Ishikawa (cell line): ENCODE data around the gene WDR70.

ENCODE experiments used
- CEBPB ChIP-seq: IDR thresholded peaks from 2 replicates; pipeline ENCODE4 v1.6.1; 2012
- CREB1 ChIP-seq: IDR thresholded peaks from 2 replicates; pipeline ENCODE4 v1.6.1; 2012; ENCODE audit warnings: low read depth
- EGR1 ChIP-seq: IDR thresholded peaks from 2 replicates; pipeline ENCODE4 v1.6.1; 2012
- EP300 ChIP-seq: IDR thresholded peaks from 2 replicates; pipeline ENCODE4 v1.6.1; 2012; ENCODE audit warnings: borderline replicate concordance
- FOXM1 ChIP-seq: IDR thresholded peaks from 2 replicates; pipeline ENCODE4 v1.6.1; 2012; ENCODE audit warnings: low read depth, borderline replicate concordance
- MAX ChIP-seq: IDR thresholded peaks from 2 replicates; pipeline ENCODE4 v1.6.1; 2012
- NFIC ChIP-seq: IDR thresholded peaks from 2 replicates; pipeline ENCODE4 v1.6.1; 2012
- RAD21 ChIP-seq: IDR thresholded peaks from 2 replicates; pipeline ENCODE4 v1.6.1; 2012; ENCODE audit warnings: low read depth
- REST ChIP-seq: IDR thresholded peaks from 2 replicates; pipeline ENCODE4 v1.6.1; 2012; ENCODE audit warnings: low read depth, mild to moderate bottlenecking
- TAF1 ChIP-seq: IDR thresholded peaks from 2 replicates; pipeline ENCODE4 v1.6.1; 2012; ENCODE audit warnings: low read depth, mild to moderate bottlenecking
- TCF12 ChIP-seq: IDR thresholded peaks from 2 replicates; pipeline ENCODE4 v1.6.1; 2012; ENCODE audit warnings: low read depth
- TEAD4 ChIP-seq: IDR thresholded peaks from 2 replicates; pipeline ENCODE4 v1.6.1; 2012
- USF1 ChIP-seq: IDR thresholded peaks from 2 replicates; pipeline ENCODE4 v1.6.1; 2012
- YY1 ChIP-seq: IDR thresholded peaks from 2 replicates; pipeline ENCODE4 v1.6.1; 2012; ENCODE audit warnings: low read depth
- ZBTB7A ChIP-seq: IDR thresholded peaks from 2 replicates; pipeline ENCODE4 v1.6.1; 2012; ENCODE audit warnings: low read depth

The WDR70 gene

GRCh38 chr5:37776826-37777225 is 397.7 kb downstream of the WDR70 start:
- TF ChIP-seq CREB1 = no peak
- TF ChIP-seq REST = no peak
- TF ChIP-seq CEBPB = no peak
- no peak for TF ChIP-seq MAX
- no peak for TF ChIP-seq RAD21
- no peak for TF ChIP-seq NFIC
- TF ChIP-seq TCF12 = no peak
- no peak for TF ChIP-seq EP300
- TF ChIP-seq TAF1 = no peak
- TF ChIP-seq USF1 = no peak
- TF ChIP-seq TEAD4 = no peak
- no peak for TF ChIP-seq FOXM1
- TF ChIP-seq YY1 = no peak
- no peak for TF ChIP-seq EGR1
- TF ChIP-seq ZBTB7A = no peak

GRCh38 chr5:37777432-37778130 is 398.5 kb downstream of the WDR70 start:
- TF ChIP-seq TAF1 = no peak
- no peak for TF ChIP-seq REST
- TF ChIP-seq CEBPB = no peak
- no peak for TF ChIP-seq EGR1
- TF ChIP-seq FOXM1 = no peak
- TF ChIP-seq ZBTB7A = no peak
- TF ChIP-seq CREB1 = no peak
- no peak for TF ChIP-seq MAX
- no peak for TF ChIP-seq YY1

- no peak for TF ChIP-seq REST
- no peak for TF ChIP-seq EGR1
- no peak for TF ChIP-seq TCF12
- TF ChIP-seq CEBPB = no peak
- TF ChIP-seq TAF1 = no peak
- no peak for TF ChIP-seq USF1
- TF ChIP-seq EP300 = no peak
- TF ChIP-seq ZBTB7A = no peak
- TF ChIP-seq TEAD4 = no peak
- no peak for TF ChIP-seq NFIC
- TF ChIP-seq RAD21 = no peak
- no peak for TF ChIP-seq FOXM1
These were observed 407.3 kb downstream of the WDR70 start for GRCh38 chr5:37786416-37786815.

GRCh38 chr5:37786862-37787519 is 407.9 kb downstream of the WDR70 start:
- TF ChIP-seq CEBPB (no peak), REST (no peak), ZBTB7A (no peak), FOXM1 (no peak), EP300 (no peak), TAF1 (no peak), TEAD4 (no peak), TCF12 (no peak), YY1 (no peak), MAX (no peak), EGR1 (no peak), USF1 (no peak), RAD21 (no peak), CREB1 (no peak), NFIC (no peak)
